HuH-7.5 (cell line): ENCODE measurements around the gene SLC22A15.
"Not testable (repeated sequence)": the region's sequence is repeated elsewhere in the genome, so short reads cannot be mapped to it uniquely, and the experiment has no call there.

ENCODE experiments used
- DNase-seq: peaks from one replicate; pipeline ENCODE4 v3.0.0; 2011; ENCODE audit warnings: low spot score

SLC22A15 gene

DNA sequence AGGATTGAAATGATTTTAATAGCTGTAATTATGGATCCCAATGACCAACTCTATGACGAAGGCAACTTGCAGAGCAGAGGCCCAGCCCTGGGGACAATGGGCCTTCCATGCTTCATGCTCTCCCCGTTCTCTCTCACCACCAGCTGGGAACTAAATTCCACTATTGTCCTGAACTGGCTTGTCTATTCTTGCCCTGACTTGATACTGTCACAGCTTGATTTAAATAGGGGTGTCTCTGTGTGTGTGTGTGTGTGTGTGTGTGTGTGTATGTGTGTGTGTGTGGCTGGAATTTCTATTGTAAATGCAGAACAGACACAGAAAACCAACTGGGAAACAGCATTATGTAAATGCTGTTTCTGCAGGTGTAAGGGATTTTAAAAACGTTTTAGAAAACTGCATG is 57.0 kb downstream of the SLC22A15 start:
- DNase-seq: no peak

GRCh38 chr1:116036255-116036654 is 59.9 kb downstream of the SLC22A15 start:
- no peak for DNase-seq

DNA sequence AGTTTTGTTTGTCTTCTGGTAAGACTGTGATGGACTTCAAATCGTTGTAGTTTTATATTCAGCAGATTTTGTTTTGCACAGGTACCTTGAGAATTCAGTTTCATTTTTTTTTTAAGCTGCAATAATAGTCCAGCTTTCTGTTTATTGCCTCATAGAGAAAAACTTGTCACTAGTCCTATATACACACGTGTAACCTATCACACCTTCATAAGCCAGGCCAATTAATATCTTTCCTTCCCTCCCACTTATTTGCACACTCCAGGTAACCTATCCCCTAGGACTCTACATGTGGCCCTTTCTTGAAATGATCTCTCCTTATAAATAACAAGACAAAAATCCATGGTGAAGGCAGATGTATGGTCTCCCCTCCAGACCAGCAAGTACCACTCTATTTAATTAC is 62.4 kb downstream of the SLC22A15 start:
- no peak for DNase-seq

DNA sequence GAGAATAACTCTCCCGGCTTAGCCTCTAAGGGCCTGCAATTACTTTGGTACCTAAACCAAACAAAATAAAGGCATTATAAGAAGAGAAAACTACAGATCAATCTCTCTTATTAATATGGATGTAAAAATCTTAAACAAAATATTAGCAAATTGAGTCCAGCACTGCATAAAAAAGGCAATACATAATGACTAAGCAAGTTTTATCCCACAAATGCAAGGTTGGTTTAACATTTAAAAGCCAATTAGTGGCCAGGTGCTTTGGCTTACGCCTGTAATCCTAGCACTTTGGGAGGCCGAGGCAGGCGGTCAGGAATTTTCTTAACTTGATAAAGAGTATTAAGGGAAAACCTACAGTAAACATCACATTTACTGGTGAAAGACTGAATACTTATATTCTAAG is 67.8 kb downstream of the SLC22A15 start:
- no peak for DNase-seq

DNA sequence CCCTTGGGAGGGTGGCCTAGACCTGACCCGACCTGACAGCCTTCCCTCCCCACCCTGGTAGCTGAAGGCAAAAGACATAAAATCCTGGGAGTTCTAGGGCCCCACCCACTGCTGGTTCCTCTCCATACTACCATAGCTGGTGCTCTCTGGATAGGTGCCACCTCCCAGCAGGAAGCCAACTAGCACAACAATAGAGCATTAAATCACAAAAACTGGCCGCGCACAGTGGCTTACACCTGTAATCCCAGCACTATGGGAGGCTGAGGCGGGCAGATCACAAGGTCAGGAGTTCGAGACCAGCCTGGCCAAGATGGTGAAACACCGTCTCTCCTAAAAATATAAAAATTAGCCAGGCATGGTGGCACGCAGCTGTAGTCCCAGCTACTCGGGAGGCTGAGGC is 70.6 kb downstream of the SLC22A15 start:
- not testable (repeated sequence) for DNase-seq

GRCh38 chr1:116051896-116052295 is 75.6 kb downstream of the SLC22A15 start:
- not testable (repeated sequence) for DNase-seq

- DNase-seq: no peak
These were observed 85.9 kb downstream of the SLC22A15 start for GRCh38 chr1:116062201-116062600.

- DNase-seq: no peak
These were observed 88.3 kb downstream of the SLC22A15 start for GRCh38 chr1:116064616-116065015.

- no peak for DNase-seq
These were observed 90.7 kb downstream of the SLC22A15 start for GRCh38 chr1:116066868-116067565.

- DNase-seq: no peak
These were observed 91.2 kb downstream of the SLC22A15 start for GRCh38 chr1:116067566-116067890.

DNA sequence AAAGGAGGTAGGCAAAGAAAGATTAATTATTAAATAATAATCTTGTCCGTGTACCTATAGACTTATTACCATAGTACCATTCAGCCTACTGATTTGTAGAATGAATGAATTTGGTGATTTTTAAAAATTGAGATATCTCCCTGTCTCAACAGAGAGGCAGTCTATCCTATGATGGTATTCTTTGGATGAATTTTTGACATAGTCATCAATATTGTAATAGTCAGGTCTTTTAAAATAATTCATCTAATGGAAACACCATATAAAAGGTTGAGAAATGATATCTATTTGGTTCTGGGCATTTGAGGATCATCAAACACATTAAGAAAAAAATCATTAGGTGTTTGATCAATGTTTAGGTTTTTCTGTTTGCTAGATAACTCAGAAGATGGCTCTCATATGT is 99.3 kb downstream of the SLC22A15 start:
- no peak for DNase-seq

- no peak for DNase-seq
These were observed 99.7 kb downstream of the SLC22A15 start for GRCh38 chr1:116075990-116076389.

DNA sequence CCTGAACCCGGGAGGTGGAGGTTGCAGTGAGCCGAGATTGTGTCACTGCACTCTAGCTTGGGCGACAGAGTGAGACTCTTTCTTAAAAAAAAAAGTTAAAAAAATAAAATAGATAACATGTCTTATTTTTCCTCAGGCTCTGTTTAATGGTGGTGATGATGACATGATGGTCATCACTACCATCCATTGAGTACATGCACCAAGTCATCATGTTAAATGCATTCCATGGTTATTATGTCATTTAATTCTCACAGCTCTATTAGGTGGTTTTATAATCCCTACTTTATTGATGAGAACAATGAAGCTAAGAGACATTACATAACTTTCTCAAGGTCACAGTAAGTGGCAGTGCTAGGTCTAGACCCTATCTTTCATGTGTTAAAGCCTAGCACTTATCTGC is 100.5 kb downstream of the SLC22A15 start:
- DNase-seq: no peak

- DNase-seq: no peak
These were observed 102.4 kb downstream of the SLC22A15 start for GRCh38 chr1:116078699-116079223.

- DNase-seq: no peak
These were observed 111.3 kb downstream of the SLC22A15 start for GRCh38 chr1:116087628-116088027.

- no peak for DNase-seq
These were observed 113.6 kb downstream of the SLC22A15 start for GRCh38 chr1:116089870-116090269.

DNA sequence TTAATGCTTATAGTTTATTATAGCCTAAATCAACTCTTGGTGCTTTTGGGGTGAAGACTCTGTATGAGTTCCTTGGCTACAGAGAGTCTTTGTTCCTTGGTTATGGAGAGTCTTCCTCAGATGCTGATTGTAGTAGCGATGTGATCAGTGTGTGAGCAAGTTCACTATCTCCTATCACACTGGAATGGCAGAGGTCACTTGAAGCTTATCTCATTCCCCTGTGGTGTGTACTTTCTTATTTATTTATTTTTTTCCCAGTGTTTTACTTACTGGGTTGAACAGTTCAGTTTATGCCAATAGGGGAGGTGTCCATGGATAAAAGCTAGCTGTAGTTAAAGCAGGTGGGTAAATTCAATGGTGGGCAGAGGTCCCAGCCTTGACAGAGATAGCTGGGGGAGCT is 114.8 kb downstream of the SLC22A15 start:
- DNase-seq: no peak

GRCh38 chr1:116092752-116093489 is 116.6 kb downstream of the SLC22A15 start:
- no peak for DNase-seq

DNA sequence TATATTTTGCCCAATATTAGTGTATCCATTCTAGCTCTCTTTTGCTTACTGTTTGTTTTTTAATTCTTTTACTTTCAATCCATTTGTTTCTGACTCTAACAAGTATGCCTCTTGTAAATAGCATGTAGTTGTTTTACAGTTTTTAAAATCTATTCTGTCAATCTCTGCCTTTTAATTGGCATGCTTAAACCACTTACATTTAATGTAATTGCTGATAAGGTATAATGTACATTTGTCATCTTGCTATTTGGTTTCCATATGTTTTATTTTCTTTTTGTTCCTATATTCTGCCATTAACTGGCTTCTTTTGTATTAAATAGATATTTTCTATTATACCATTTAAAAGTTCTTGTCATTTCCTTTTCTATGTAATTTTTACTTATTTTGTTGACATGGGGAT is 118.7 kb downstream of the SLC22A15 start:
- no peak for DNase-seq

- DNase-seq: no peak
These were observed 119.8 kb downstream of the SLC22A15 start for GRCh38 chr1:116096013-116096618.

- DNase-seq: no peak
These were observed 121.3 kb downstream of the SLC22A15 start for GRCh38 chr1:116097626-116098025.

GRCh38 chr1:116099379-116099778 is 123.1 kb downstream of the SLC22A15 start:
- DNase-seq: no peak

- DNase-seq: no peak
These were observed 123.6 kb downstream of the SLC22A15 start for GRCh38 chr1:116099919-116100318.
